ENCODE data around the gene CORIN. TPM values are rescaled to one million over a fixed set of nuclear protein-coding genes. Genes with fewer than 3 reads are reported as not detected.

Gene CORIN
- total RNA-seq, 1 experiment from 2014 or later, result 3.5 TPM

GRCh38 chr4:47674144-47674543 lies 163.7 kb downstream of the CORIN start:
- H3K27ac ChIP-seq (ENCODE audit: low read depth, low read length), result no peak overlapping the region
- no peak for TF ChIP-seq POLR2A (IDR thresholded peaks at IDR 0.05; ENCODE audit: borderline replicate concordance, extremely low read depth, insufficient read depth, insufficient read length)
- no peak for TF ChIP-seq JUND (IDR thresholded peaks at IDR 0.05)
- no peak for TF ChIP-seq ATF3 (IDR thresholded peaks at IDR 0.05)
- no peak for TF ChIP-seq ZBTB33 (IDR thresholded peaks at IDR 0.05; ENCODE audit: extremely low read depth, insufficient replicate concordance, low read length)
- no peak for TF ChIP-seq REST (IDR thresholded peaks at IDR 0.05; ENCODE audit: low read depth)
- TF ChIP-seq ZNF274 (IDR thresholded peaks at IDR 0.05; ENCODE audit: low read depth, low read length), result no peak
- no peak for TF ChIP-seq POLR2AphosphoS5 (IDR thresholded peaks at IDR 0.05; ENCODE audit: low read depth, low read length)
- TF ChIP-seq SP1 (IDR thresholded peaks at IDR 0.05; ENCODE audit: low read depth), result no peak
- no peak for TF ChIP-seq EZH2phosphoT487 (IDR thresholded peaks at IDR 0.05; ENCODE audit: borderline replicate concordance)
- TF ChIP-seq ELF1 (IDR thresholded peaks at IDR 0.05; ENCODE audit: borderline replicate concordance, low read depth), result no peak
- TF ChIP-seq RAD21 (IDR thresholded peaks at IDR 0.05; ENCODE audit: low read depth), result no peak
- TF ChIP-seq CTCF (IDR thresholded peaks at IDR 0.05 in 2 of 3, conservative IDR thresholded peaks at IDR 0.05 in 1 of 3; ENCODE audit: borderline replicate concordance in 1 of 3, insufficient read depth in 1 of 3, low read depth in 2 of 3, low read length in 2 of 3), result no peak
- no peak for TF ChIP-seq SIN3A (IDR thresholded peaks at IDR 0.05; ENCODE audit: low read depth)
- TF ChIP-seq EGR1 (IDR thresholded peaks at IDR 0.05; ENCODE audit: low read depth), result no peak
- TF ChIP-seq YY1 (IDR thresholded peaks at IDR 0.05; ENCODE audit: extremely low read depth, insufficient replicate concordance, low read depth, low read length), result no peak
- TF ChIP-seq MAX (IDR thresholded peaks at IDR 0.05), result no peak
- TF ChIP-seq CBX3 (IDR thresholded peaks at IDR 0.05; ENCODE audit: low read depth), result no peak
- no peak for TF ChIP-seq ZFX (IDR thresholded peaks at IDR 0.05)
- TF ChIP-seq FOSL1 (IDR thresholded peaks at IDR 0.05; ENCODE audit: low read depth), result no peak
- no peak for TF ChIP-seq TCF7L2 (IDR thresholded peaks at IDR 0.05; ENCODE audit: borderline replicate concordance, extremely low read depth, insufficient read depth, insufficient read length)
- intact Hi-C loops (cut with micrococcal nuclease), result no loop called here
- no TSS peak for BruUV-seq (replicated peaks)
- H3K9me2 ChIP-seq (ENCODE audit: insufficient read depth), result no peaks in the 10 kb centered on the region
- no peaks in the 10 kb centered on the region for H3K4me1 ChIP-seq (ENCODE audit: control insufficient read depth in 1 of 2, insufficient read depth in 2 of 2, low read length in 2 of 2)
- H3K27me3 ChIP-seq (ENCODE audit: insufficient read depth, low read length), result no peaks in the 10 kb centered on the region
- no peak overlapping the region for H3K4me3 ChIP-seq (replicated peaks in 1 of 2; ENCODE audit: low read depth in 1 of 2, low read length in 2 of 2)
- H3K9ac ChIP-seq (ENCODE audit: low read length), result no peak overlapping the region
- H2AFZ ChIP-seq (ENCODE audit: low read depth, low read length, poor library complexity, severe bottlenecking), result no peak overlapping the region
- ATAC-seq, result no peak
- no peaks in the 10 kb centered on the region for H3K9me3 ChIP-seq (ENCODE audit: control insufficient read depth in 1 of 2, insufficient read depth in 1 of 2, low read depth in 1 of 2, low read length in 2 of 2)
- no peak for DNase-seq (ENCODE audit: low read depth, low spot score)
- ChIA-PET RAD21 (ENCODE audit: low non-redundant PET in 1 of 2, low total read pairs in 2 of 2, uncharacterized antibody in 2 of 2, unreplicated experiment in 2 of 2) (no interaction called here), CTCF (no interaction called here), POLR2A (no interaction called here)
- no peaks in the 10 kb centered on the region for H3K36me3 ChIP-seq (ENCODE audit: control insufficient read depth in 1 of 2, insufficient read depth in 2 of 2, low read length in 2 of 2)
- H4K20me1 ChIP-seq (ENCODE audit: insufficient read depth), result no peaks in the 10 kb centered on the region
- H3K4me2 ChIP-seq (ENCODE audit: low read length), result no peak overlapping the region
- H3K79me2 ChIP-seq (ENCODE audit: insufficient read depth, low read length), result no peaks in the 10 kb centered on the region

All from HCT116 (cell line).